ENCODE measurements around the gene R3HDML.
"Not testable (repeated sequence)": the region's sequence is repeated elsewhere in the genome, so short reads cannot be mapped to it uniquely, and the experiment has no call there.

Gene R3HDML

GRCh38 chr20:44324343-44324742 is 12.5 kb upstream of the R3HDML start:
- H3K27ac Mint-ChIP-seq, result peak overlapping the region; percentile 73
- peaks cover 9% of the 10 kb centered on the region for H3K9me3 Mint-ChIP-seq
- no peak for DNase-seq
- no peak overlapping the region for H3K4me3 Mint-ChIP-seq
- no peaks in the 10 kb centered on the region for H3K36me3 Mint-ChIP-seq (ENCODE audit: low read depth)
- H3K4me1 Mint-ChIP-seq, result peaks cover 12% of the 10 kb centered on the region
- peaks cover 8% of the 10 kb centered on the region for H3K27me3 Mint-ChIP-seq (ENCODE audit: low read depth, poor library complexity)
- TF ChIP-seq CTCF (IDR thresholded peaks at IDR 0.05), result no peak

GRCh38 chr20:44326391-44327159 is 10.3 kb upstream of the R3HDML start:
- Mint-ChIP-seq H3K36me3 (ENCODE audit: low read depth) (no peaks in the 10 kb centered on the region), H3K4me3 (no peak overlapping the region), H3K9me3 (no peaks in the 10 kb centered on the region), H3K27me3 (ENCODE audit: low read depth, poor library complexity) (peaks cover 14% of the 10 kb centered on the region), H3K4me1 (peaks cover 20% of the 10 kb centered on the region), H3K27ac (no peak overlapping the region)
- DNase-seq, result peak; percentile 44
- no peak for TF ChIP-seq CTCF (IDR thresholded peaks at IDR 0.05)

- not testable (repeated sequence) for H3K27ac Mint-ChIP-seq; H3K36me3 Mint-ChIP-seq (ENCODE audit: low read depth); H3K4me3 Mint-ChIP-seq; H3K9me3 Mint-ChIP-seq; DNase-seq
- Mint-ChIP-seq H3K27me3 (ENCODE audit: low read depth, poor library complexity) (peaks cover 14% of the 10 kb centered on the region), H3K4me1 (peaks cover 20% of the 10 kb centered on the region)
Observed at GRCh38 chr20:44327748-44328147, 9.1 kb upstream of the R3HDML start.

- H3K27me3 Mint-ChIP-seq (ENCODE audit: low read depth, poor library complexity), result peaks cover 14% of the 10 kb centered on the region
- no peak for TF ChIP-seq CTCF (IDR thresholded peaks at IDR 0.05)
- no peaks in the 10 kb centered on the region for H3K9me3 Mint-ChIP-seq
- H3K36me3 Mint-ChIP-seq (ENCODE audit: low read depth), result no peaks in the 10 kb centered on the region
- DNase-seq, result no peak
- H3K4me3 Mint-ChIP-seq, result no peak overlapping the region
- H3K4me1 Mint-ChIP-seq, result peaks cover 20% of the 10 kb centered on the region
- no peak overlapping the region for H3K27ac Mint-ChIP-seq
Observed at GRCh38 chr20:44328428-44328827, 8.4 kb upstream of the R3HDML start.

- TF ChIP-seq CTCF (IDR thresholded peaks at IDR 0.05), result no peak
- Mint-ChIP-seq H3K9me3 (no peaks in the 10 kb centered on the region), H3K4me1 (peaks cover 23% of the 10 kb centered on the region), H3K4me3 (no peak overlapping the region), H3K27me3 (ENCODE audit: low read depth, poor library complexity) (peaks cover 15% of the 10 kb centered on the region), H3K36me3 (ENCODE audit: low read depth) (no peaks in the 10 kb centered on the region), H3K27ac (no peak overlapping the region)
- DNase-seq, result no peak
Observed at GRCh38 chr20:44331201-44331600, 5.6 kb upstream of the R3HDML start.

GRCh38 chr20:44334306-44334705 is 2.5 kb upstream of the R3HDML start:
- peaks cover 24% of the 10 kb centered on the region for H3K4me1 Mint-ChIP-seq
- no peak for DNase-seq
- H3K9me3 Mint-ChIP-seq, result no peaks in the 10 kb centered on the region
- no peak overlapping the region for H3K27ac Mint-ChIP-seq
- no peaks in the 10 kb centered on the region for H3K36me3 Mint-ChIP-seq (ENCODE audit: low read depth)
- H3K27me3 Mint-ChIP-seq (ENCODE audit: low read depth, poor library complexity), result peaks cover 15% of the 10 kb centered on the region
- no peak for TF ChIP-seq CTCF (IDR thresholded peaks at IDR 0.05)
- H3K4me3 Mint-ChIP-seq, result no peak overlapping the region

Data from nephron progenitor cell (in vitro differentiated cells).